HUES48 (cell line): ENCODE measurements around the gene APCS.

ENCODE experiments used
- H3K27ac ChIP-seq: one replicate; pipeline ENCODE4 v1.7.0; 2013; ENCODE audit warnings: low read depth, low read length, inconsistent platforms
- H3K27me3 ChIP-seq: 2 replicates; pipeline ENCODE4 v1.6.1; 2013; ENCODE audit warnings: mild to moderate bottlenecking, low read length; ENCODE audit not compliant: control insufficient read depth, insufficient read depth
- H3K36me3 ChIP-seq: 2 replicates; pipeline ENCODE4 v1.6.1; 2013; ENCODE audit warnings: low read length; ENCODE audit not compliant: control insufficient read depth, insufficient read depth
- H3K4me1 ChIP-seq: 2 replicates; pipeline ENCODE4 v1.6.1; 2013; ENCODE audit warnings: mild to moderate bottlenecking, low read length; ENCODE audit not compliant: control insufficient read depth, insufficient read depth
- H3K4me3 ChIP-seq: 2 replicates; pipeline ENCODE4 v1.5.1; 2013; ENCODE audit warnings: mild to moderate bottlenecking, low read depth, low read length
- H3K9ac ChIP-seq: 2 replicates; pipeline ENCODE4 v1.6.1; 2013; ENCODE audit warnings: mild to moderate bottlenecking, low read depth, low read length, moderate library complexity
- H3K9me3 ChIP-seq: 2 replicates; pipeline ENCODE4 v1.6.1; 2013; ENCODE audit warnings: low read length; ENCODE audit not compliant: control insufficient read depth, insufficient read depth

Gene APCS

GRCh38 chr1:159587461-159587951 lies at the start of gene APCS:
APCS (plus strand) TSS chr1:159587826; CDS start chr1:159587922, 96 bp downstream.
- H3K36me3 ChIP-seq: no peaks in the 10 kb centered on the region
- no peak within 1 kb of the TSS for H3K4me3 ChIP-seq
- no peaks in the 10 kb centered on the region for H3K9me3 ChIP-seq
- no peaks in the 10 kb centered on the region for H3K4me1 ChIP-seq
- no peaks in the 10 kb centered on the region for H3K27me3 ChIP-seq
- no peak within 1 kb of the TSS for H3K9ac ChIP-seq
- no peak within 1 kb of the TSS for H3K27ac ChIP-seq

DNA sequence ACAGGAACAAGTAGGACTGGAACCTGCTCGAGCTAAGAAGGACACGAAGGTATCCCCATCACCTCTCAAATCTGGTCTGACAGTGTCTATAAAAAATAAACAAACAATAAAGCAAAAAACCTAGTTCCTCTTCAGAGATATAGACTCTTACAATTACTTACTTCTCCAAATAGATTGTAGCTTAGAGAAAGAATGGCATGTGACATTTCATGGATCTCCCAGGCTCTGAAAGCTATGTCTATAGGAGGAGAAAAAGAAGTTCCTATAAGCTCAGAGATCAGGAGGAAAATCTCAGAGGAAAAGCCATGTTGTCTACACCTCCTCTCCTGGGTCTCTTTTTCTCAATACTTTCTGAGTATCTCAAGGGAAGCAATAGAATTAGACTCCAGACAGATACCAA lies 39.5 kb upstream of the APCS start:
- no peak overlapping the region for H3K4me3 ChIP-seq
- H3K27ac ChIP-seq: no peak overlapping the region
- no peaks in the 10 kb centered on the region for H3K9me3 ChIP-seq
- no peak overlapping the region for H3K9ac ChIP-seq
- H3K4me1 ChIP-seq: no peaks in the 10 kb centered on the region
- H3K36me3 ChIP-seq: no peaks in the 10 kb centered on the region
- H3K27me3 ChIP-seq: no peaks in the 10 kb centered on the region

DNA sequence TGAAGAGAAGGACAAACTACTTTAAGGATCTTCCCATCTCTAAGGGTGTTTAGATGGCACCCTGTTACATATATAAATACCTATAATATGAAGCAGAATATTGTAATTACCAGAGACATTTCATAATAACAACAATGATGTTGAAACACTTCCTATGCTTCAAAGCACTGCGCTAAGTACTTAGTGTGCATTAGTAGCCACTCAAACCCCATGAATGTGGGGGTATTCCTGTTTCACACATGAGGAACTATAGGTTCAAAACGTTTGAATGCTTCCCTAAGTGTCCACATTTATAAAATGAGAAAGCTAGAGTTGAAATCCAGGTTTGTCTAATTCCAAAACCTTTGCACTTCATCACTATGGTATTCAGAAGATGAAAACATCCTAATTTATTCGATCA lies 33.4 kb upstream of the APCS start:
- H3K36me3 ChIP-seq: no peaks in the 10 kb centered on the region
- H3K27ac ChIP-seq: no peak overlapping the region
- H3K4me1 ChIP-seq: no peaks in the 10 kb centered on the region
- H3K27me3 ChIP-seq: no peaks in the 10 kb centered on the region
- no peak overlapping the region for H3K4me3 ChIP-seq
- no peak overlapping the region for H3K9ac ChIP-seq
- no peaks in the 10 kb centered on the region for H3K9me3 ChIP-seq

- Histone ChIP-seq H3K27ac (no peak overlapping the region), H3K4me3 (no peak overlapping the region), H3K9ac (no peak overlapping the region), H3K4me1 (no peaks in the 10 kb centered on the region), H3K36me3 (no peaks in the 10 kb centered on the region), H3K27me3 (no peaks in the 10 kb centered on the region), H3K9me3 (no peaks in the 10 kb centered on the region)
Measured at GRCh38 chr1:159554696-159555095, 32.9 kb upstream of the APCS start.

- Histone ChIP-seq H3K36me3 (no peaks in the 10 kb centered on the region), H3K27ac (no peak overlapping the region), H3K27me3 (no peaks in the 10 kb centered on the region), H3K9ac (no peak overlapping the region), H3K4me1 (no peaks in the 10 kb centered on the region), H3K4me3 (no peak overlapping the region), H3K9me3 (no peaks in the 10 kb centered on the region)
Measured at GRCh38 chr1:159556931-159557369, 30.7 kb upstream of the APCS start.

DNA sequence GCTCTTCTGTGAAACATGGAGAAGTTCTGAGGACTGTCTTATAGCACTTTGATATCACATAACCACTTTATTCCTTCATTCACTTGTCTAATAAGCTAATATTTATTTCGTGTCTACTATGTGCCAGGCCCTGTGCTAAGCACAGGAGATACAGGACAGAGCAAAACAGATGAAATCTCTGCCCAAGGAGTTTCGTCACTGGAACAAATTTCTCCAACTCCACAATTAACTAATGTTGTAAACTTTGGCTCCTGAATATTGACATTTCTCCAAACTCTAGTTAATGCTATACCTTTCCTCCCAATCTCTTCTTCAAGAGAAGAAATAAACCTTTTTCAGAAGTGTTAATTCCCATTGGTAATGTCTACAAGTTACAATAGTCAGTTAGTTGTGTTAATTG lies 27.0 kb upstream of the APCS start:
- no peaks in the 10 kb centered on the region for H3K36me3 ChIP-seq
- H3K9me3 ChIP-seq: peaks cover 4% of the 10 kb centered on the region; the same call in 1 of the 2 replicates
- H3K4me3 ChIP-seq: no peak overlapping the region
- H3K4me1 ChIP-seq: no peaks in the 10 kb centered on the region
- H3K27me3 ChIP-seq: no peaks in the 10 kb centered on the region
- no peak overlapping the region for H3K9ac ChIP-seq
- H3K27ac ChIP-seq: no peak overlapping the region

DNA sequence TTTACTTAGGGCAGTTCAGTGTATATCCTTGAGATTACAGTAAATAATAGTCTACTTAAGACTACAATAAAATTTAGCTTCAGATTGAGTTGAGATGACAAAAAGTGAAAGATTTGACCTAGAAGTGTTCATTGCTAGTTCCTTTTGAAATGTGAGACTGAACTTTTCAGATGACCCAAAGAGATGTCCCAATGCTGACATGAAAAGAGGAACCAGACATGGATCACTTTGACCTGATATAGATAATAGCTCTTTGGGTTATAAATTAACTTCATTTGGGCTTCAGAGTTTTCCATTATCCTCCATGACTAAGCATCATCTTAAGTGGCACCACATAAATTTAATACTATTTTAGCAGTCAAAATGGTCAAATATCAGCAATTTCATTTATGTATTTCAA lies 26.1 kb upstream of the APCS start:
- Histone ChIP-seq H3K27ac (no peak overlapping the region), H3K27me3 (no peaks in the 10 kb centered on the region), H3K9ac (no peak overlapping the region), H3K4me1 (no peaks in the 10 kb centered on the region), H3K9me3 (peaks cover 4% of the 10 kb centered on the region), H3K4me3 (no peak overlapping the region), H3K36me3 (no peaks in the 10 kb centered on the region)

GRCh38 chr1:159562680-159563079 lies 24.9 kb upstream of the APCS start:
- no peaks in the 10 kb centered on the region for H3K27me3 ChIP-seq
- H3K27ac ChIP-seq: no peak overlapping the region
- H3K36me3 ChIP-seq: no peaks in the 10 kb centered on the region
- no peak overlapping the region for H3K9ac ChIP-seq
- no peak overlapping the region for H3K4me3 ChIP-seq
- H3K4me1 ChIP-seq: no peaks in the 10 kb centered on the region
- H3K9me3 ChIP-seq: peaks cover 5% of the 10 kb centered on the region

DNA sequence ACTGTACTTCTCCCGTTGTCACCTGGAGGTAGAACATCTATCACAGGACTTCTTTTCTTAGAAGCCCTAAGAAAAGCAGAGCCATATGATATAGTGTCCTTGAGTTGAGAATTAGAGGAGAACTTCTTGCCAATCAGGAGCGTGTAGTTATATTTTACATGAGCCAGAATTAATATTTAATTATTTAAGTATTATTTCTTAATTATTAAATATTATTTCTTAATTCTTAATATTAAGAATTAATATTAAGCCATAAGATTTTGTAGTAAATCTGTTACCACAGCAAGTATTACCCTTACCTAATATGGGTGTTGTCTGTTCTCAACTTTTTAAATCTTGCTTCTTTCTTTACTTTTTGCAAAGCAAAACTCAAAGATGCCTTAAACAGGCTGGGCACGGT lies 10.2 kb upstream of the APCS start:
- H3K27ac ChIP-seq: no peak overlapping the region
- peaks cover 19% of the 10 kb centered on the region for H3K9me3 ChIP-seq
- no peaks in the 10 kb centered on the region for H3K27me3 ChIP-seq

GRCh38 chr1:159580340-159580739 lies 7.3 kb upstream of the APCS start:
- Histone ChIP-seq H3K27me3 (no peaks in the 10 kb centered on the region), H3K36me3 (no peaks in the 10 kb centered on the region), H3K9ac (no peak overlapping the region), H3K4me3 (no peak overlapping the region), H3K4me1 (no peaks in the 10 kb centered on the region), H3K27ac (no peak overlapping the region), H3K9me3 (peaks cover 10% of the 10 kb centered on the region; the same call in 1 of the 2 replicates)

More for the DNA sequence above, 10.2 kb upstream of the APCS start:
- H3K9ac ChIP-seq: no peak overlapping the region
- no peaks in the 10 kb centered on the region for H3K4me1 ChIP-seq
- H3K4me3 ChIP-seq: no peak overlapping the region
- no peaks in the 10 kb centered on the region for H3K36me3 ChIP-seq

DNA sequence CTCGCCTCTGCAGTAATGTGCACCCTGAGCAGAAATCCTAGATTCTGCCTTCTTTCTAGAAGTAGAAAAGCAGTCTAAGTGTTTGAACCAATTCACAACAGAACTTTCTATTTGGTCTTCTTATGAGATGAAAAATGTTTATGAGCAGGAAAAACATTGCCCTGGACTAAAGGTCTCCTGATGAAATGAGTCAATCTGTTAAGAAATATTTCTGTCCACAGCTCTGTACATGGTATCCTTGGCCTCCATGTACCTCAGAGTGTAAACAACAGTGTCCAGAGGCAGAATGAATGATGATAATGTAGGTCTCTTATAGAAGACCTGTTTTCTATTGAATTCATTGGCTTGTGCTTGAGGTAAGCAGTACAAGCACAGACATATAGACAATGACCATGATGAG lies 6.2 kb upstream of the APCS start:
- Histone ChIP-seq H3K9ac (no peak overlapping the region), H3K4me1 (no peaks in the 10 kb centered on the region), H3K9me3 (peaks cover 4% of the 10 kb centered on the region; the same call in 1 of the 2 replicates), H3K27me3 (no peaks in the 10 kb centered on the region), H3K36me3 (no peaks in the 10 kb centered on the region), H3K4me3 (no peak overlapping the region), H3K27ac (no peak overlapping the region)

DNA sequence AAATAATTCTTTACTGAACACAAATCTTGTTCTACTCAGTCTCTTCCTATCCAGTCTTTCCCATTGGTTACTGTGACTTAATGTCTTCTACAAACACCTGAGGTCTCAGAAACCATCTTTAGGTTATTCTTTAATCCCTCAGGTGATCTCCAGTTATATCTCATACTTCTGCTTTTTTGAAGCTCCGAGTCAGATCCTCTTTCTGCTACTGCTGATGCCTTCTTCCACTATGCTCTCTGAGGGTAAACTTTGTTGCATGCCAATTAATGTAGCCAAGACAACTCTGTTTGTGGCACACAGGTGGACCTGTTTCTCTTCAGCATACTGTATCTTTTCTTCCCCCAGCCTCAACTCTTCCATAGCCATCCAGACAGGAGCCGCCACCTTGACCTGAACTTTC lies 3.1 kb upstream of the APCS start:
- Histone ChIP-seq H3K9ac (no peak overlapping the region), H3K27ac (no peak overlapping the region), H3K4me1 (no peaks in the 10 kb centered on the region), H3K9me3 (no peaks in the 10 kb centered on the region), H3K36me3 (no peaks in the 10 kb centered on the region), H3K27me3 (no peaks in the 10 kb centered on the region), H3K4me3 (no peak overlapping the region)
